C4-2B (cell line): ENCODE measurements around the gene ACSL3.

Source experiments
- H3K27ac ChIP-seq: fragments of 450-650 bp; 2 replicates; pipeline ENCODE4 v1.5.1; 2017
- ZFX ChIP-seq: fragments of 450-650 bp; IDR thresholded peaks from 2 replicates; pipeline ENCODE4 v1.6.1; 2017
- TF ChIP-seq, protein P1 (sequence below): fragments of 450-650 bp; conservative IDR thresholded peaks from 2 replicates; pipeline ENCODE4 v1.5.1; 2017; ENCODE audit warnings: mild to moderate bottlenecking

The ACSL3 gene

DNA sequence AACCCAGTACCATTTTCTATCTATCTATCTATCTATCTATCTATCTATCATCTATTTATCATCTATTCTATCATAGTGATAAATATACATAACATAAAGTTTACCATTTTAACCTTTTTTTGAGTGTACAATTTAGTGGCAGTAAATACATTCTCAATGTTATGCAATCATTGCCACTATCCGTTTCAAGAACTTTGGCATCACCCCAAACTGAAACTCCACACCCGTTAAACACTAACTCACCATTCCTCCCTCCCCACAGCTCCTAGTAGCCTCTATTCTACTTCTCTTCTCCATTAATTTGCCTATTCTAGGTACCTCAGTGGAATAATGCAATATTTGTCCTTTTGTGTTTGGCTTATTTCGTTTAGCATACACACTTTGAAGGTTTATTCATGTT lies 108.7 kb downstream of the ACSL3 start:
- TF ChIP-seq, protein P1, sequence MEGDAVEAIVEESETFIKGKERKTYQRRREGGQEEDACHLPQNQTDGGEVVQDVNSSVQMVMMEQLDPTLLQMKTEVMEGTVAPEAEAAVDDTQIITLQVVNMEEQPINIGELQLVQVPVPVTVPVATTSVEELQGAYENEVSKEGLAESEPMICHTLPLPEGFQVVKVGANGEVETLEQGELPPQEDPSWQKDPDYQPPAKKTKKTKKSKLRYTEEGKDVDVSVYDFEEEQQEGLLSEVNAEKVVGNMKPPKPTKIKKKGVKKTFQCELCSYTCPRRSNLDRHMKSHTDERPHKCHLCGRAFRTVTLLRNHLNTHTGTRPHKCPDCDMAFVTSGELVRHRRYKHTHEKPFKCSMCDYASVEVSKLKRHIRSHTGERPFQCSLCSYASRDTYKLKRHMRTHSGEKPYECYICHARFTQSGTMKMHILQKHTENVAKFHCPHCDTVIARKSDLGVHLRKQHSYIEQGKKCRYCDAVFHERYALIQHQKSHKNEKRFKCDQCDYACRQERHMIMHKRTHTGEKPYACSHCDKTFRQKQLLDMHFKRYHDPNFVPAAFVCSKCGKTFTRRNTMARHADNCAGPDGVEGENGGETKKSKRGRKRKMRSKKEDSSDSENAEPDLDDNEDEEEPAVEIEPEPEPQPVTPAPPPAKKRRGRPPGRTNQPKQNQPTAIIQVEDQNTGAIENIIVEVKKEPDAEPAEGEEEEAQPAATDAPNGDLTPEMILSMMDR, result no peak
- TF ChIP-seq ZFX, result no peak
- H3K27ac ChIP-seq, result no peak overlapping the region

DNA sequence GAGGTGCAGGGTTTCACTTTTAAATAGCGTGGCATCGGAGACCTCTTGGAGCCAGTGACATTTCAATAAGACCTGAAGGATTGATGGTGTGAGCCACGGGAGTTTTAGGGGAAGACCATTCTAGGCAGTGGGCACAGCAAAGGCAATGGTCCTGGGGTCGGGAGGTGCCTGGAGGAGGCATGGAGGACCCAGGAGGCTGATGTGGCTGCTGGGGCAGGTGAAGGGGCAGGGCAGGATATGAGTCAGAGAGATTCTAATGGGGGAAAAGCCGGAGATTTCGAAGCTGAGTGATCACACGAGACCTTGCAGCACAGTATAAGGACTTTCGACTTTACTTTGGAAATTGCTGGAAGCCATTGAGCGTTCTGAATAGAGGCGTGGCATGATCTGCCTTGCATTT lies 111.6 kb downstream of the ACSL3 start:
- TF ChIP-seq, protein P1, result no peak
- TF ChIP-seq ZFX, result no peak
- H3K27ac ChIP-seq, result no peak overlapping the region

DNA sequence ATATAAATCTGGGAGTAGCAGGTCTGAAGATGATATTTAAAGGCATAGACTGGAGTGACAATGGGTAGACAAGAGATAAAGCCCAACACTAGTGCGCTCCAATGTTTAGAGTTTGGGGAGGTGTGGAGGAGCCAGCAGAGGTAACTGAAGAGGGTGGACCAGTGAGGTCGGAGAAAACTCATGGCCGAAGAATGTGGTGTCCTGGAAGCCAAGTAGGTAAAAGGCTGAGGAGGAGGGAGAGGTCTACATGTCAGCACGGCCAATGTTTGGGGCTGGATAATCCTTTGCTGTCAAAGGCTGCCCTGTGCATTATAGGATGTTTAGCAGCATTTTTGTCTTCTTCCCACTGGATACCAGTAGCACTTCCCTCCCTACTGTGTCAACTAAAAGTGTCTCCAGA lies 112.4 kb downstream of the ACSL3 start:
- no peak for TF ChIP-seq ZFX
- TF ChIP-seq, protein P1, result no peak
- H3K27ac ChIP-seq, result no peak overlapping the region

DNA sequence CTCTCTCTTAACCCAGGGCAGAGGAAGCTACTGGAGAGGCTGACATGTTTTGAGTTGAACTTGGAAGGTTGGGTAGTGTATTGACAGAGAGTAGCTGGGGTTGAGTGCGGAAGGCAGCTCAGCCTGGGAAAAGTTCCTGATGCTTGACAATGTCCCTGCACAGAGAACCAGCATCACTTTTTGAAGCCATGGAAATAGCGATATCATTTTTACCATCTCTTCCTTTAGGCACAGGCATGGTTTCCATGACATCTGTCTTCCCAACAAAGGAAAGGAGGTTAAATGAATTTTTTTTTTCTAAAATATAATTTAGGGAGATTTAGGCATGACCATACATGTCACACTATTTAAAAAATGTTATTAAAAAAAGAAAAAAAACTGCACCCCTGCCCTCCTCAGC lies 112.9 kb downstream of the ACSL3 start:
- H3K27ac ChIP-seq, result no peak overlapping the region
- no peak for TF ChIP-seq ZFX
- TF ChIP-seq, protein P1, result no peak

DNA sequence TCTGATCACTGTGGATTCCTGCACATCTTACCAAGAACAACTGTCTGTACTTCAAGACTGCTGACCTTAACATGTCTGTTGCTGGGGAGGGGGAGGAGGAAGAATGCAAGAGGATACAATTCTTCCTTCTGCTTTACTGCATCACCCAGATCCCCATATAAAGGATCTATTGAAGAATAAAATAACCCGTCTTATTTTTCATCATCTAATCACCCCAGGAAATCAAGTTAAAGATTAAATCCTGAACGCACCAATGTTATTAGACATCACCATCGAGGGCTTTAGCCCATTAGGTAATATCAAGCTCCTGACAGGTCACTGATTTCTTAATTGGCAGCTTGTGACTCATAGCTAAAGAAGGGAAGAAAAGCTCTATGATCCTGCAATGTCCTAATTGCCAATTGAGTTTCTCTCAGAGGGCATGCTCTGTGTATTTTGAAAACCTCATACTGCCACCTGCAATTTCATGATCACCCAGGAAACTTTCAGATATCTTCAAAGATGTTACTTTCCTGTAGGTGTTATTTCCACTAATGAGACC lies 115.8 kb downstream of the ACSL3 start:
- H3K27ac ChIP-seq, result no peak overlapping the region
- TF ChIP-seq, protein P1, result no peak
- TF ChIP-seq ZFX, result no peak

DNA sequence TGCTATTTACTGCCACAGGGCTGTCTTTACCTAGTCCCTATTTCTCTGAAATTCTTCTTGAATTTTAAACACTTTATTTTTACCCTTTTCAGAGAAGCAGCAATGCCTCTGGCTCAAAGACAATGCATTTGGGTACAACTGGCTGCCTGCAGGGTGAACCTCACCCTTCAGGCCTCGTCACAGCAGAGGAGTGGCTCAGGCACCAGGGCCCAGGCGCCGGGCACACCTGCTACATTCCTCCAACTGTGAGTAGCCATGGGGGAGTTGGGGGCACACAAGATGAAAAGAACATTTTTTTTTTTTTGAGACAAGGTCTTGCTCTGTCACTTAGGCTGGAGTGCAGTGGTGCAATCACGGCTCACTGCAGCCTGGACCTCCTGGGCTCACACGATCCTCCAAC lies 116.3 kb downstream of the ACSL3 start:
- no peak for TF ChIP-seq ZFX
- TF ChIP-seq, protein P1, result no peak
- H3K27ac ChIP-seq, result no peak overlapping the region

DNA sequence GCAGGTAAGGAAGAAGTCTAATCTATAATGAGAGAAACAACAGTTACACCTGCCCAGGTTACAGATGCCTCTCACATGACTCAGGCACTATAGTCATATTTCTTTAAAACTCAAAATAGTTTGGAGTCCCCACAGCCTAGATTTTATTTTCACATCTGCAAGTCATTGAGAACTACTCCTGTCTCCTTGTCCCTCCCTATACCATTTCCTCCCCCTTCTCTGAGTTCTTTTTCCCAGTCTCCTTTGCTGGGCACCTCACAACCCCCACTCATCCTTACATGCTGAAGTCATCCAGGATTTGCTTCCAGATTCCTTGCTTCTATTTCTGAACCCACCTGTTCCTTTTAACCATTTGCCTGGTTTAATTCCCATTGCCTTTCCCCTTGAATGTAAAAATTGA lies 118.0 kb downstream of the ACSL3 start:
- H3K27ac ChIP-seq, result no peak overlapping the region

More for the DNA sequence above, 118.0 kb downstream of the ACSL3 start:
- TF ChIP-seq, protein P1, result no peak
- no peak for TF ChIP-seq ZFX
